Ishikawa (cell line): ENCODE data around the gene APC2.

Source experiments
- CEBPB ChIP-seq: IDR thresholded peaks from 2 replicates; pipeline ENCODE4 v1.6.1; 2012
- CREB1 ChIP-seq: IDR thresholded peaks from 2 replicates; pipeline ENCODE4 v1.6.1; 2012; ENCODE audit warnings: low read depth
- EGR1 ChIP-seq: IDR thresholded peaks from 2 replicates; pipeline ENCODE4 v1.6.1; 2012
- EP300 ChIP-seq: IDR thresholded peaks from 2 replicates; pipeline ENCODE4 v1.6.1; 2012; ENCODE audit warnings: borderline replicate concordance
- FOXM1 ChIP-seq: IDR thresholded peaks from 2 replicates; pipeline ENCODE4 v1.6.1; 2012; ENCODE audit warnings: low read depth, borderline replicate concordance
- MAX ChIP-seq: IDR thresholded peaks from 2 replicates; pipeline ENCODE4 v1.6.1; 2012
- NFIC ChIP-seq: IDR thresholded peaks from 2 replicates; pipeline ENCODE4 v1.6.1; 2012
- RAD21 ChIP-seq: IDR thresholded peaks from 2 replicates; pipeline ENCODE4 v1.6.1; 2012; ENCODE audit warnings: low read depth
- REST ChIP-seq: IDR thresholded peaks from 2 replicates; pipeline ENCODE4 v1.6.1; 2012; ENCODE audit warnings: low read depth, mild to moderate bottlenecking
- TAF1 ChIP-seq: IDR thresholded peaks from 2 replicates; pipeline ENCODE4 v1.6.1; 2012; ENCODE audit warnings: low read depth, mild to moderate bottlenecking
- TCF12 ChIP-seq: IDR thresholded peaks from 2 replicates; pipeline ENCODE4 v1.6.1; 2012; ENCODE audit warnings: low read depth
- TEAD4 ChIP-seq: IDR thresholded peaks from 2 replicates; pipeline ENCODE4 v1.6.1; 2012
- USF1 ChIP-seq: IDR thresholded peaks from 2 replicates; pipeline ENCODE4 v1.6.1; 2012
- YY1 ChIP-seq: IDR thresholded peaks from 2 replicates; pipeline ENCODE4 v1.6.1; 2012; ENCODE audit warnings: low read depth
- ZBTB7A ChIP-seq: IDR thresholded peaks from 2 replicates; pipeline ENCODE4 v1.6.1; 2012; ENCODE audit warnings: low read depth

The APC2 gene

GRCh38 chr19:1418951-1419738 lies 30.8 kb upstream of the APC2 start:
- TF ChIP-seq NFIC: no peak
- TF ChIP-seq REST: no peak
- TF ChIP-seq RAD21: no peak
- TF ChIP-seq CEBPB: no peak
- TF ChIP-seq TEAD4: no peak

- TF ChIP-seq CEBPB (no peak), REST (no peak), TCF12 (no peak), USF1 (no peak)
These were observed 29.3 kb upstream of the APC2 start for GRCh38 chr19:1420590-1420989.

- TF ChIP-seq CEBPB (no peak), YY1 (no peak), FOXM1 (no peak), RAD21 (no peak), TCF12 (no peak), ZBTB7A (no peak), REST (no peak), NFIC (no peak), EP300 (no peak), TAF1 (no peak), MAX (no peak), EGR1 (no peak), CREB1 (no peak), TEAD4 (no peak), USF1 (no peak)
These were observed 28.5 kb upstream of the APC2 start for GRCh38 chr19:1421218-1421957.

GRCh38 chr19:1421958-1422305 lies 28.0 kb upstream of the APC2 start:
- TF ChIP-seq TCF12 (no peak), USF1 (no peak), EGR1 (no peak), ZBTB7A (no peak), EP300 (no peak), YY1 (no peak), NFIC (no peak), TAF1 (no peak)
